Measurements from ENCODE around the gene DSG1. TPM values are rescaled to one million over a fixed set of nuclear protein-coding genes. Genes with fewer than 3 reads are reported as not detected.
"Not testable (repeated sequence)": the region's sequence is repeated elsewhere in the genome, so short reads cannot be mapped to it uniquely, and the experiment has no call there.

DSG1 gene
- total RNA-seq: not detected

GRCh38 chr18:31317860-31318259 lies at the start of gene DSG1:
DSG1 (plus strand) TSS chr18:31318160; CDS start chr18:31318301, 141 bp downstream.
- ChIA-PET POLR2A (no interaction called here), CTCF (no interaction called here)
- intact Hi-C loops (cut with DNase I, micrococcal nuclease): no loop called here
- H3K9me3 Mint-ChIP-seq (ENCODE audit: low read depth): no peaks in the 10 kb centered on the region
- no peak for ATAC-seq
- H3K36me3 Mint-ChIP-seq (ENCODE audit: low read depth): no peaks in the 10 kb centered on the region
- no peak for DNase-seq
- H3K27ac Mint-ChIP-seq: no peak within 1 kb of the TSS
- no peaks in the 10 kb centered on the region for H3K4me1 Mint-ChIP-seq
- no peaks in the 10 kb centered on the region for H3K27me3 Mint-ChIP-seq
- no peak within 1 kb of the TSS for H3K4me3 Mint-ChIP-seq

GRCh38 chr18:31268985-31269406 lies 49.0 kb upstream of the DSG1 start:
- Mint-ChIP-seq H3K4me3 (no peak overlapping the region), H3K9me3 (ENCODE audit: low read depth) (no peaks in the 10 kb centered on the region), H3K36me3 (ENCODE audit: low read depth) (no peaks in the 10 kb centered on the region), H3K27ac (no peak overlapping the region), H3K4me1 (peaks cover 4% of the 10 kb centered on the region), H3K27me3 (no peaks in the 10 kb centered on the region)
- no peak for ATAC-seq
- CTCF ChIA-PET: no interaction called here
- DNase-seq: no peak
- POLR2A ChIA-PET: no interaction called here
- intact Hi-C loops (cut with DNase I, micrococcal nuclease): no loop called here

GRCh38 chr18:31269566-31269965 lies 48.4 kb upstream of the DSG1 start:
- no peaks in the 10 kb centered on the region for H3K36me3 Mint-ChIP-seq (ENCODE audit: low read depth)
- no peak overlapping the region for H3K4me3 Mint-ChIP-seq
- CTCF ChIA-PET: no interaction called here
- no peak overlapping the region for H3K27ac Mint-ChIP-seq
- POLR2A ChIA-PET: no interaction called here
- H3K9me3 Mint-ChIP-seq (ENCODE audit: low read depth): no peaks in the 10 kb centered on the region
- peaks cover 4% of the 10 kb centered on the region for H3K4me1 Mint-ChIP-seq
- intact Hi-C loops (cut with DNase I, micrococcal nuclease): no loop called here
- no peak for DNase-seq
- ATAC-seq: no peak
- no peaks in the 10 kb centered on the region for H3K27me3 Mint-ChIP-seq

- Mint-ChIP-seq H3K4me1 (peaks cover 4% of the 10 kb centered on the region), H3K27me3 (no peaks in the 10 kb centered on the region), H3K36me3 (ENCODE audit: low read depth) (no peaks in the 10 kb centered on the region), H3K9me3 (ENCODE audit: low read depth) (no peaks in the 10 kb centered on the region), H3K27ac (no peak overlapping the region), H3K4me3 (no peak overlapping the region)
- ATAC-seq (no peak), DNase-seq (no peak)
- intact Hi-C loops (cut with DNase I, micrococcal nuclease): no loop called here
- POLR2A ChIA-PET: no interaction called here
- CTCF ChIA-PET: interaction anchor here (0.7 kb wide), 1 partner anchor 13 kb away, joined by 3 read pairs; no protein-coding TSS in a partner anchor
Measured at GRCh38 chr18:31270578-31270977, 47.4 kb upstream of the DSG1 start.

GRCh38 chr18:31273812-31274527 lies 44.0 kb upstream of the DSG1 start:
- ChIA-PET CTCF (no interaction called here), POLR2A (no interaction called here)
- intact Hi-C loops (cut with DNase I, micrococcal nuclease): no loop called here
- Mint-ChIP-seq H3K27me3 (no peaks in the 10 kb centered on the region), H3K27ac (no peak overlapping the region), H3K4me3 (no peak overlapping the region), H3K9me3 (ENCODE audit: low read depth) (no peaks in the 10 kb centered on the region), H3K36me3 (ENCODE audit: low read depth) (no peaks in the 10 kb centered on the region), H3K4me1 (peaks cover under 1% of the 10 kb centered on the region)
- DNase-seq (no peak), ATAC-seq (no peak)

- Mint-ChIP-seq H3K9me3 (ENCODE audit: low read depth) (no peaks in the 10 kb centered on the region), H3K27me3 (no peaks in the 10 kb centered on the region), H3K4me1 (no peaks in the 10 kb centered on the region), H3K36me3 (ENCODE audit: low read depth) (no peaks in the 10 kb centered on the region), H3K4me3 (no peak overlapping the region), H3K27ac (no peak overlapping the region)
- ChIA-PET CTCF (interaction anchor here (0.9 kb wide), 1 partner anchor 15 kb away, joined by 5 read pairs; no protein-coding TSS in a partner anchor), POLR2A (no interaction called here)
- ATAC-seq (no peak), DNase-seq (no peak)
- intact Hi-C loops (cut with DNase I, micrococcal nuclease): no loop called here
Measured at GRCh38 chr18:31274931-31275330, 43.0 kb upstream of the DSG1 start.

GRCh38 chr18:31275722-31276463 lies 42.1 kb upstream of the DSG1 start:
- DNase-seq: no peak
- H3K36me3 Mint-ChIP-seq (ENCODE audit: low read depth): no peaks in the 10 kb centered on the region
- POLR2A ChIA-PET: no interaction called here
- no peaks in the 10 kb centered on the region for H3K27me3 Mint-ChIP-seq
- ATAC-seq: no peak
- H3K27ac Mint-ChIP-seq: no peak overlapping the region
- no peaks in the 10 kb centered on the region for H3K9me3 Mint-ChIP-seq (ENCODE audit: low read depth)
- H3K4me3 Mint-ChIP-seq: no peak overlapping the region
- no peaks in the 10 kb centered on the region for H3K4me1 Mint-ChIP-seq
- intact Hi-C loops (cut with DNase I, micrococcal nuclease): no loop called here
- CTCF ChIA-PET: interaction anchor here (0.6 to 0.9 kb wide), 2 partner anchors 14 to 296 kb away, joined by 3 to 5 read pairs; no protein-coding TSS in a partner anchor

- H3K9me3 Mint-ChIP-seq (ENCODE audit: low read depth): no peaks in the 10 kb centered on the region
- H3K27me3 Mint-ChIP-seq: no peaks in the 10 kb centered on the region
- ATAC-seq: no peak
- ChIA-PET POLR2A (no interaction called here), CTCF (interaction anchor here (1.6 kb wide), 1 partner anchor 15 kb away, joined by 4 read pairs; no protein-coding TSS in a partner anchor)
- no peak overlapping the region for H3K4me3 Mint-ChIP-seq
- intact Hi-C loops (cut with DNase I, micrococcal nuclease): no loop called here
- no peaks in the 10 kb centered on the region for H3K36me3 Mint-ChIP-seq (ENCODE audit: low read depth)
- H3K4me1 Mint-ChIP-seq: no peaks in the 10 kb centered on the region
- DNase-seq: no peak
- no peak overlapping the region for H3K27ac Mint-ChIP-seq
Measured at GRCh38 chr18:31278609-31279071, 39.3 kb upstream of the DSG1 start.

GRCh38 chr18:31280502-31280901 lies 37.5 kb upstream of the DSG1 start:
- DNase-seq: no peak
- peaks cover 4% of the 10 kb centered on the region for H3K9me3 Mint-ChIP-seq (ENCODE audit: low read depth)
- POLR2A ChIA-PET: no interaction called here
- H3K36me3 Mint-ChIP-seq (ENCODE audit: low read depth): no peaks in the 10 kb centered on the region
- H3K27me3 Mint-ChIP-seq: no peaks in the 10 kb centered on the region
- CTCF ChIA-PET: no interaction called here
- H3K4me3 Mint-ChIP-seq: no peak overlapping the region
- intact Hi-C loops (cut with DNase I, micrococcal nuclease): no loop called here
- H3K27ac Mint-ChIP-seq: no peak overlapping the region
- ATAC-seq: no peak
- H3K4me1 Mint-ChIP-seq: no peaks in the 10 kb centered on the region

- no peak overlapping the region for H3K4me3 Mint-ChIP-seq
- H3K27me3 Mint-ChIP-seq: no peaks in the 10 kb centered on the region
- ChIA-PET POLR2A (no interaction called here), CTCF (no interaction called here)
- no peaks in the 10 kb centered on the region for H3K4me1 Mint-ChIP-seq
- H3K36me3 Mint-ChIP-seq (ENCODE audit: low read depth): no peaks in the 10 kb centered on the region
- intact Hi-C loops (cut with DNase I, micrococcal nuclease): no loop called here
- H3K9me3 Mint-ChIP-seq (ENCODE audit: low read depth): peaks cover 4% of the 10 kb centered on the region
- no peak overlapping the region for H3K27ac Mint-ChIP-seq
- DNase-seq (no peak), ATAC-seq (no peak)
Measured at GRCh38 chr18:31281437-31281836, 36.5 kb upstream of the DSG1 start.

- H3K36me3 Mint-ChIP-seq (ENCODE audit: low read depth); H3K4me3 Mint-ChIP-seq; ATAC-seq; H3K4me1 Mint-ChIP-seq; CTCF ChIA-PET; H3K27ac Mint-ChIP-seq; DNase-seq; POLR2A ChIA-PET; intact Hi-C loops (cut with DNase I, micrococcal nuclease); H3K27me3 Mint-ChIP-seq: not testable (repeated sequence)
- peaks cover 18% of the 10 kb centered on the region for H3K9me3 Mint-ChIP-seq (ENCODE audit: low read depth)
Measured at GRCh38 chr18:31289446-31289845, 28.5 kb upstream of the DSG1 start.

- H3K4me3 Mint-ChIP-seq: no peak overlapping the region
- POLR2A ChIA-PET: no interaction called here
- H3K36me3 Mint-ChIP-seq (ENCODE audit: low read depth): no peaks in the 10 kb centered on the region
- CTCF ChIA-PET: no interaction called here
- H3K9me3 Mint-ChIP-seq (ENCODE audit: low read depth): peaks cover 18% of the 10 kb centered on the region
- intact Hi-C loops (cut with DNase I, micrococcal nuclease): no loop called here
- DNase-seq (no peak), ATAC-seq (no peak)
- H3K4me1 Mint-ChIP-seq: no peaks in the 10 kb centered on the region
- no peaks in the 10 kb centered on the region for H3K27me3 Mint-ChIP-seq
- no peak overlapping the region for H3K27ac Mint-ChIP-seq
Measured at GRCh38 chr18:31291688-31292087, 26.3 kb upstream of the DSG1 start.

All from activated CD4-positive, alpha-beta T cell treated with anti-CD3 and anti-CD28 coated beads for 36 hours (primary cell).